Lung (tissue), 12 donors: ENCODE data around the gene TPM2. TPM values are rescaled to one million over a fixed set of nuclear protein-coding genes. Genes with fewer than 3 reads are reported as not detected.

Experiments
- ATAC-seq: fragments of 200-7000 bp; cut with Tn5 transposase; one replicate; pipeline ENCODE4 v1.9.1; 2020; ENCODE audit warnings: moderate number of reproducible peaks; ENCODE audit not compliant: insufficient read depth, low FRiP score
- DNase-seq, 3 donors: peaks; one replicate each; pipeline ENCODE4 v3.0.0-alpha.2; 2013 to 2017
- H3K27ac ChIP-seq, 2 donors: one replicate each; pipeline ENCODE4 v1.5.1; 2013; ENCODE audit warnings: mild to moderate bottlenecking in 2 of 2, moderate library complexity in 2 of 2, control low read depth in 1 of 2, inconsistent platforms in 1 of 2, low read depth in 1 of 2, low read length in 1 of 2
- H3K27me3 ChIP-seq, 3 donors: one replicate each; pipeline ENCODE4 v1.5.1; 2013; ENCODE audit warnings: low read length in 2 of 3; ENCODE audit not compliant: control insufficient read depth in 3 of 3, insufficient read depth in 3 of 3
- H3K36me3 ChIP-seq, 4 donors: one replicate each; pipeline ENCODE4 v1.5.1; 2013; ENCODE audit warnings: low read length in 4 of 4, mild to moderate bottlenecking in 1 of 4, moderate library complexity in 1 of 4; ENCODE audit not compliant: control insufficient read depth in 4 of 4, insufficient read depth in 4 of 4
- H3K4me1 ChIP-seq, 5 donors: one replicate each; pipeline ENCODE4 v1.5.1; 2013; ENCODE audit warnings: low read length in 5 of 5, mild to moderate bottlenecking in 2 of 5, moderate library complexity in 1 of 5; ENCODE audit not compliant: control insufficient read depth in 5 of 5, insufficient read depth in 5 of 5
- H3K4me3 ChIP-seq: one replicate; pipeline ENCODE4 v1.5.1; 2013; ENCODE audit warnings: mild to moderate bottlenecking, control low read depth, moderate library complexity
- H3K9ac ChIP-seq, 2 donors: one replicate each; pipeline ENCODE4 v1.5.1; 2013; ENCODE audit warnings: low read length in 2 of 2, control low read depth in 1 of 2; ENCODE audit not compliant: insufficient read depth in 1 of 2
- H3K9me3 ChIP-seq, 4 donors: one replicate each; pipeline ENCODE4 v1.5.1; 2013; ENCODE audit warnings: low read length in 3 of 4, mild to moderate bottlenecking in 1 of 4, moderate library complexity in 1 of 4; ENCODE audit not compliant: control insufficient read depth in 4 of 4, insufficient read depth in 3 of 4
- WGBS, 2 donors: extraction: QIAGEN DNeasy Blood & Tissue Kit; methylation state at CpG; one replicate each; pipeline ENCODE4 v1.1.7; 2013; 5-methylcytosine and 5-hydroxymethylcytosine counted together
- polyA plus RNA-seq, 2 donors: library from polyadenylated mRNA; stranded (reverse); fragments of 200-250 nt; gene quantifications; one replicate each; pipeline ENCODE4 v1.2.1, GENCODE V29; 2013
- total RNA-seq, 2 donors: library from RNA; depleted of rRNA in 1 of 2; stranded (reverse); fragments of >200 nt in 1 of 2; gene quantifications; one replicate each; pipeline ENCODE4 v1.2.1, GENCODE V29; 2014 to 2021
- TF ChIP-seq, protein P1 (sequence below): IDR thresholded peaks from 2 replicates; pipeline ENCODE4 v1.5.1; 2012; ENCODE audit warnings: mild to moderate bottlenecking; ENCODE audit errors: control extremely low read depth, extremely low read depth
- donor health status: control.
- donor health status: control.
- donor health status: Bipolar disorder and iron deficiency.
- donor health status: healthy.
- donor health status: DM: yes; HTN: yes; CAD: no.

The TPM2 gene
- total and polyA plus RNA-seq, 4 donors, result 96.0 to 494 (median 209) TPM

DNA sequence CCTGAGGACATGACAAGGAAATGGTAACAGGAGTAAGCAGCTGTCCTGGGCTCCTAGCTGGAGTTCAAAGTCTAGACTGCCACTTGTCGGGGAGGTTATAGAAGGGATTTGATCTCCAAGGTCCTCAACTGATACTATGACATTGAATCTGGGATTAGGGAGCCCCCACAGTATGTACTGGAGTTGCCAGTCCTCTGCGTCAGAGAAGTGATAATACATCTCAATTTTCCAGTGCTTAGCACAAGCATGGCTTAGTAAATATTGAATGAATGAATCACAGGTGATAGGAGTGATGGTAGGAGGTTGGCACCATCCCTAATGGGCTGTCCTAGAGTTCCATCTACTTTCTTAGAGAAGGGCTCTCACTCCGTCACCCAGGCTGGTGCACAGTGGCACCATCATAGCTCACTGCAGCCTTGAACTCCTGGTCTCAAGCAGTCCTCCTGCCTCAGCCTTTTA, 6.2 kb upstream of the TPM2 start:
- TF ChIP-seq, protein P1, sequence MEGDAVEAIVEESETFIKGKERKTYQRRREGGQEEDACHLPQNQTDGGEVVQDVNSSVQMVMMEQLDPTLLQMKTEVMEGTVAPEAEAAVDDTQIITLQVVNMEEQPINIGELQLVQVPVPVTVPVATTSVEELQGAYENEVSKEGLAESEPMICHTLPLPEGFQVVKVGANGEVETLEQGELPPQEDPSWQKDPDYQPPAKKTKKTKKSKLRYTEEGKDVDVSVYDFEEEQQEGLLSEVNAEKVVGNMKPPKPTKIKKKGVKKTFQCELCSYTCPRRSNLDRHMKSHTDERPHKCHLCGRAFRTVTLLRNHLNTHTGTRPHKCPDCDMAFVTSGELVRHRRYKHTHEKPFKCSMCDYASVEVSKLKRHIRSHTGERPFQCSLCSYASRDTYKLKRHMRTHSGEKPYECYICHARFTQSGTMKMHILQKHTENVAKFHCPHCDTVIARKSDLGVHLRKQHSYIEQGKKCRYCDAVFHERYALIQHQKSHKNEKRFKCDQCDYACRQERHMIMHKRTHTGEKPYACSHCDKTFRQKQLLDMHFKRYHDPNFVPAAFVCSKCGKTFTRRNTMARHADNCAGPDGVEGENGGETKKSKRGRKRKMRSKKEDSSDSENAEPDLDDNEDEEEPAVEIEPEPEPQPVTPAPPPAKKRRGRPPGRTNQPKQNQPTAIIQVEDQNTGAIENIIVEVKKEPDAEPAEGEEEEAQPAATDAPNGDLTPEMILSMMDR, result no peak
- Histone ChIP-seq H3K4me3 (no peak overlapping the region), H3K9me3 (no peaks in the 10 kb centered on the region), H3K9ac (no peak overlapping the region), H3K27ac (peak overlapping the region in 1 of 2 donors; percentile 58), H3K36me3 (peaks cover 29 to 42% (median 39%) of the 10 kb centered on the region in 4 donors), H3K4me1 (peaks cover 0 to 5% (median 0%) of the 10 kb centered on the region in 5 donors), H3K27me3 (no peaks in the 10 kb centered on the region)
- 89% methylated on average over 3 of the region's 3 CpGs for WGBS, 2 donors
- no peak for ATAC-seq
- no peak for DNase-seq

DNA sequence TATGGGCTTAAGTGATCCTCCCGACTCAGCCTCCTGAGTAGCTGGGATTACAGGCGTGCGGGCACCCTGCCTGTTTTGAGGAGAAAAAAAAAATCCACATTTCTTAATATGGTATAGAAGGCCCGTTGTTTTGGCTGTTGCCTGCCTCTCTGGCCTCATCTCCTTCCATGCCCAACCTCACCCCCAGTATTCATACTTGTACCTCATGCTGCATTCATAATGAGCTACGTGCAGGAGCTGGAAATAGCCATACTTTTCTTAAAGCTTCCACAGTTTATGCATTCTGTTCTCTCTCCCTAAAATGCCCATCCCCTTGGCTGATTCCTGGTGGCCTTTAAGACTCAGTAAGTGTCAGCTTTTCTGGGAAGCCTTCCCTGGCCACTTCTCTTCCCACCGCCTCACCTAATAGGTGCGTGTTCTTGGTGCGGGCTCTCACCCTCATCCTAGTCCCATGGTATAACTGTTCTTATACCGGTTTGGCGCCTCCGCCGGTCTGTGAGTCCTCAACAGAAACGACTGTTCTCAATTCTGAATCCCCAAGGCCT, 2.1 kb upstream of the TPM2 start:
- 81 to 86% methylated on average over 13 of the region's 13 CpGs for WGBS, 2 donors
- Histone ChIP-seq H3K4me3 (no peak overlapping the region), H3K4me1 (peaks cover 6 to 25% (median 11%) of the 10 kb centered on the region in 5 donors), H3K36me3 (peaks cover 0 to 2% (median 2%) of the 10 kb centered on the region in 4 donors), H3K9ac (no peak overlapping the region), H3K27me3 (no peaks in the 10 kb centered on the region), H3K27ac (peak overlapping the region; percentile 44 to 91), H3K9me3 (no peaks in the 10 kb centered on the region)
- ATAC-seq (no peak), DNase-seq (no peak)
- TF ChIP-seq, protein P1, result no peak

DNA sequence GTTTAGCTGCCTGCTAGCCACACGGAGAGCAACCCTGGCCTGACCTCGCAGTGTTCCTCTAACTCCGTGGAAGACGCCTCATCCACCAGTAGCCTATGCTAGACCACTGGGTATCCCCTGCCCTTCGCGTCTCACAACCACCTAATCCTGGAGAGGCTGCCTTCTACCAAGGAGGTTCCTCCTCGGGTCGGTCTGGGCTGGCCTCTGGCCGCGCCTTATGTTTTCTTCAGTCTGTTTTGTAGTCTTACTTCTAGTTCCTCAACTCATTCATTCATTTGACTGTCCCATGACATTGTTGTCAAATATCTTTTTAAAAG, 1.6 kb upstream of the TPM2 start:
- H3K27ac ChIP-seq, result peak overlapping the region; percentile 52 to 91
- peak overlapping the region; percentile 32 for H3K4me3 ChIP-seq
- H3K27me3 ChIP-seq, result no peaks in the 10 kb centered on the region
- peaks cover 6 to 25% (median 11%) of the 10 kb centered on the region in 5 donors for H3K4me1 ChIP-seq
- DNase-seq (no peak), ATAC-seq (no peak)
- 18 to 19% methylated on average over 10 of the region's 10 CpGs for WGBS, 2 donors
- H3K36me3 ChIP-seq, result peaks cover 0 to 3% (median 0%) of the 10 kb centered on the region in 4 donors
- H3K9me3 ChIP-seq, result no peaks in the 10 kb centered on the region
- TF ChIP-seq, protein P1, result no peak
- H3K9ac ChIP-seq, result peak overlapping the region in 1 of 2 donors; percentile 72
